Neuronal stem cell (in vitro differentiated cells): ENCODE results near the gene FCMR.

ENCODE experiments used
- DNase-seq: peaks from one replicate; pipeline ENCODE4 v3.0.0-alpha.2; 2013; ENCODE audit warnings: low spot score
- H2AFZ ChIP-seq: one replicate; pipeline ENCODE4 v1.6.1; 2013; ENCODE audit warnings: mild to moderate bottlenecking, low read length, inconsistent platforms
- H2AK5ac ChIP-seq: 2 replicates; pipeline ENCODE4 v1.6.1; 2013; ENCODE audit warnings: low read depth, mild to moderate bottlenecking, inconsistent platforms, low read length, moderate library complexity, mixed read lengths
- H2BK120ac ChIP-seq: 2 replicates; pipeline ENCODE4 v1.6.1; 2013; ENCODE audit warnings: low read depth, mild to moderate bottlenecking, inconsistent platforms, low read length, moderate library complexity, mixed read lengths
- H2BK12ac ChIP-seq: one replicate; pipeline ENCODE4 v1.6.1; 2013; ENCODE audit warnings: low read length, inconsistent platforms
- H2BK15ac ChIP-seq: 2 replicates; pipeline ENCODE4 v1.6.1; 2013; ENCODE audit warnings: mild to moderate bottlenecking, low read length, inconsistent platforms, mixed read lengths
- H2BK5ac ChIP-seq: one replicate; pipeline ENCODE4 v1.6.1; 2013; ENCODE audit warnings: inconsistent platforms, mild to moderate bottlenecking, low read length, moderate library complexity
- H3K14ac ChIP-seq: one replicate; pipeline ENCODE4 v1.6.1; 2013; ENCODE audit warnings: low read length, inconsistent platforms
- H3K18ac ChIP-seq: 2 replicates; pipeline ENCODE4 v1.6.1; 2013; ENCODE audit warnings: low read length, inconsistent platforms
- H3K23ac ChIP-seq: 2 replicates; pipeline ENCODE4 v1.6.1; 2013; ENCODE audit warnings: low read depth, mild to moderate bottlenecking, mixed read lengths, low read length, inconsistent platforms; ENCODE audit not compliant: poor library complexity
- H3K27ac ChIP-seq: replicated peaks from 3 replicates; pipeline ENCODE4 v1.5.1; 2013; ENCODE audit warnings: low read length, inconsistent platforms
- H3K27me3 ChIP-seq, 3 experiments: 2 replicates each; pipeline ENCODE4 v1.6.1; 2013; ENCODE audit warnings: low read length in 3 of 3, mild to moderate bottlenecking in 2 of 3, inconsistent platforms in 1 of 3, low read depth in 1 of 3, mixed read lengths in 1 of 3, moderate library complexity in 1 of 3; ENCODE audit not compliant: control insufficient read depth in 3 of 3, insufficient read depth in 3 of 3
- H3K36me3 ChIP-seq, 2 donors: replicated peaks in 1 of 2; 2 replicates each; pipeline ENCODE4 v1.6.1; 2013; ENCODE audit warnings: low read length in 2 of 2; ENCODE audit not compliant: control insufficient read depth in 2 of 2, insufficient read depth in 2 of 2
- H3K4ac ChIP-seq: 2 replicates; pipeline ENCODE4 v1.6.1; 2013; ENCODE audit warnings: inconsistent platforms, mild to moderate bottlenecking, low read length, moderate library complexity
- H3K4me1 ChIP-seq, 2 donors: 1 replicate in 1 of 2; 2 replicates in 1 of 2; pipeline ENCODE4 v1.6.1; 2013; ENCODE audit warnings: low read length in 2 of 2, low read depth in 1 of 2; ENCODE audit not compliant: control insufficient read depth in 2 of 2, insufficient read depth in 1 of 2
- H3K4me2 ChIP-seq: one replicate; pipeline ENCODE4 v1.6.1; 2013; ENCODE audit warnings: mild to moderate bottlenecking, low read length, inconsistent platforms; ENCODE audit not compliant: insufficient read depth, poor library complexity, severe bottlenecking
- H3K4me3 ChIP-seq, 2 donors: 2 replicates each; pipeline ENCODE4 v1.5.1; 2013; ENCODE audit warnings: low read length in 2 of 2, mild to moderate bottlenecking in 2 of 2, inconsistent platforms in 1 of 2, moderate library complexity in 1 of 2
- H3K79me1 ChIP-seq: one replicate; pipeline ENCODE4 v1.6.1; 2013; ENCODE audit warnings: low read depth, mild to moderate bottlenecking, inconsistent platforms, low read length, moderate library complexity
- H3K9ac ChIP-seq: one replicate; pipeline ENCODE4 v1.6.1; 2013; ENCODE audit warnings: mild to moderate bottlenecking, low read depth, low read length, inconsistent platforms; ENCODE audit not compliant: poor library complexity
- H3K9me3 ChIP-seq, 2 donors: replicated peaks in 1 of 2; 2 replicates each; pipeline versions ENCODE3 to v1.6.1; 2013; ENCODE audit warnings: low read length in 2 of 2, mild to moderate bottlenecking in 2 of 2, inconsistent platforms in 1 of 2, low read depth in 1 of 2, mixed read lengths in 1 of 2, moderate library complexity in 1 of 2; ENCODE audit not compliant: control insufficient read depth in 2 of 2, insufficient read depth in 1 of 2
- H4K8ac ChIP-seq: one replicate; pipeline ENCODE4 v1.6.1; 2013; ENCODE audit warnings: low read depth, mild to moderate bottlenecking, inconsistent platforms, low read length, moderate library complexity
- H4K91ac ChIP-seq: one replicate; pipeline ENCODE4 v1.6.1; 2013; ENCODE audit warnings: low read length, low read depth, mild to moderate bottlenecking, inconsistent platforms; ENCODE audit not compliant: poor library complexity
- WGBS, 2 donors: extraction: QIAGEN DNeasy Blood & Tissue Kit; methylation state at CpG; one replicate each; pipeline ENCODE4 v1.1.7; 2013; ENCODE audit warnings: missing lambda C conversion rate in 2 of 2, mixed read lengths in 1 of 2; ENCODE audit not compliant: insufficient read length in 2 of 2, insufficient replicate concordance in 1 of 2; ENCODE audit errors: extremely low coverage in 2 of 2; 5-methylcytosine and 5-hydroxymethylcytosine counted together

FCMR gene

DNA sequence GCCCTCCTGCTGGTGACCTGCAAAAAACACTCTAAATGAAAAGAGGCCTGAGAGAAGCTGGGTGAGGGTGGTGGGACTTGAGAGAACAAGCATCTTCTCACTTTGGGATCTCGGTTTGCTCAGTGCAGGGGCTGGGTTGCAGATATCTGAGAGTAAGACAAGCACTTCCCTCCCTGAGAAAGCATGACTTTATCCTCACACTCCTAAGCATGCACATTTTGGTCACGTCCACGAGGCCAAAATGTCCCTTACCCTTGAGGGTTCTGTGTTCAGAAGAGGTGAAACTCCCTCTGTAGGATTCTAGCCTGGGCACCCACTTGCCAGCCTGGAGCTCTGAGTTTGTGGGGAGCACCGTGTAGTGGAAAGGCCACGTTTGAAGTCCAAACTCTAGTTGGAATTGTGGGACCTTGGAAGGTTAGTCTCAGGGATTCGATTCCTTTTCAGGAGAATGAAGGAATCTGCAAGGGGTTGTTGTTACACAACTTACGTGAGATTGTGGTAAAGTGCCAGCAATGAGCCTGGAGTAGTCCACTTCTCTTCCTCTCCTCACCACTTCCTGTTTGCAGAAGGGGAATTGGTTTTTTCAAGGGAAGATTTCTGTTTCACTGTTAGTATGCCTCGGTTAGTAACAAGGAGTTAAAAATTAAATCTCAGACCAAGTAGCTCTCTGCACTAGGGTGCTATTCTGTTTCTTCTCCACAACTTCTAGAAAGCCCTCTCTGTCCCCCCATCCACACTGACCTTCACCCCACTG lies 45.5 kb upstream of the FCMR start:
- Histone ChIP-seq H3K18ac (no peak overlapping the region), H3K4me3 (no peak overlapping the region), H3K4ac (no peak overlapping the region), H3K23ac (no peak overlapping the region), H3K79me1 (no peaks in the 10 kb centered on the region), H2BK12ac (no peak overlapping the region), H2AK5ac (no peak overlapping the region), H2BK120ac (no peak overlapping the region), H3K27me3 (peaks cover 0 to 7% (median 0%) of the 10 kb centered on the region in 3 experiments), H3K27ac (no peak overlapping the region), H2BK15ac (no peak overlapping the region), H4K91ac (no peak overlapping the region), H3K4me1 (no peaks in the 10 kb centered on the region), H4K8ac (no peak overlapping the region), H3K14ac (no peak overlapping the region), H2BK5ac (no peak overlapping the region), H3K9ac (no peak overlapping the region), H2AFZ (no peak overlapping the region), H3K4me2 (no peak overlapping the region), H3K9me3 (no peaks in the 10 kb centered on the region), H3K36me3 (no peaks in the 10 kb centered on the region)
- DNase-seq: no peak
- no CpG with 5 or more reads among the region's 8 CpGs for WGBS, 2 donors

DNA sequence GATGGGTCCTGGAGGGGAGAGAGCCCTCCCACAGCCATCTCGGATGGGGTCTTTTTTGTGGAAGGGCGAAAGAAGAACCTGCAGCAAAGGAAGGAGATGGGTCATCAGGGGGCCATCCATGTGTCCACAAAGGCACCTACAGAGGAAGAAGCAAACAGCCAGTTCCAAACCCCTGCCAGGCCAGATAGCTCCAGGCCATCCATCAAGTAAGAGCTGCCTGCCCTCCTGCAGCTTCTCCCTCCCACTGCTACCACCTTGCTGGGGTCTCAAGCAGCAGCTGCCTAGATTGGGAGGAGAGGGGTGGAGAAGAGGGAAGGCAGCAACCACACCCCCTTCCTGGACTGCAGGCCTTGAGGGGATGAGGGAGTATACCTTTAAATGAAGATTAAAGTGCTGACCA lies 44.0 kb upstream of the FCMR start:
- Histone ChIP-seq H3K4me1 (no peaks in the 10 kb centered on the region), H3K27me3 (peaks cover 0 to 3% (median 0%) of the 10 kb centered on the region in 3 experiments), H2BK5ac (no peak overlapping the region), H4K91ac (no peak overlapping the region), H3K4me2 (no peak overlapping the region), H3K9me3 (no peaks in the 10 kb centered on the region), H3K9ac (no peak overlapping the region), H3K23ac (no peak overlapping the region), H3K14ac (no peak overlapping the region), H3K27ac (no peak overlapping the region), H2AK5ac (no peak overlapping the region), H3K36me3 (no peaks in the 10 kb centered on the region), H2BK15ac (no peak overlapping the region), H3K4ac (no peak overlapping the region), H2AFZ (no peak overlapping the region), H4K8ac (no peak overlapping the region), H2BK120ac (no peak overlapping the region), H3K79me1 (no peaks in the 10 kb centered on the region), H3K18ac (no peak overlapping the region), H3K4me3 (no peak overlapping the region), H2BK12ac (no peak overlapping the region)
- no peak for DNase-seq
- no CpG with 5 or more reads among the region's 2 CpGs for WGBS, 2 donors

DNA sequence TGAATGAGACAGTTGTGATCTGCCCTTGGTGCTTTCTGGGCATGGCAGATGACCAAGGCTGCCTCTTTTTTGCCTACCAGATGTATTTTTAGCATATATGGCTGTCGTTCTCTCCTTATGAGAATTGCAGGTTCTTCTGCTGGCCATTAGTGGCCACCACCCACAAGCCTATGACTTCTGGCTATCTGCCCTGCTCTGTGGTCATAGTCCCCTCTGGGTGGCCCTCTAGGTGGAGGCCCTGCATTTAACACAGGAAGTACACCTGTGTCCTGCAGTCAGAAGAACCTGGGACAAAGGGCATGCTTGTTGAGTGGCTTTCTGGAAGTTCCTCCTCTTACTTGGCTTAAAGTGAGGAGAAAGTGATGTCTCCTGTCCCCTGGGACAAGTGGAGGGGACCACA lies 42.0 kb upstream of the FCMR start:
- Histone ChIP-seq H2BK15ac (no peak overlapping the region), H2AFZ (no peak overlapping the region)
- no CpG with 5 or more reads among the region's 1 CpG for WGBS, 2 donors

DNA sequence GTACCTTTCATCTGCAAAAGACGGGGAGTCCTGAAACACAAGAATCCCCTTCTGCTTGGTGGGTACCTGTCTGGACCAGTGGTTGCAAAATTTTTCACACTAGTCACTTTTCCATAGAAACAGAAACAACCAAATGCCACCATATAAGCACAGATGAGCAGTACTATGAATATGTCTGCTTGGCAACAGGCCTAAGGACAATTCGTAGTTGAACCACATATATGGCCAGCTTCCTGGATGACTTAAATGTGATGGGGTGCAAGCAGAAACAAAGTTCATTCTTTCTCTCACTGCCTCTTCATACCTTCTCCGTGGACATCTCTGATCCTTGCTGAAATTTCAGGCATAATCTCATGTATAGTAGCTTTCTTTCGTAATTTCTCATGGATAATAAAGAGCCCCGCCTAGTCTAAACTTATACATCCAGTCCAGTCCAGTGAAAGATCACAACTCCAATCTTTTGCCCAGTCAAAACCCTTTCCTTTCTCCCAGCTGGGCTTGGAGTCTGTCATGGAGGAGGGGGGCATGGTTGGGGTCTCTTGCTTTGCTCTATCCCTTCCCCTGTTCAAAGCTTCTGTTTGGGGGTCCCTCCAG lies 41.5 kb upstream of the FCMR start:
- H3K27ac ChIP-seq: no peak overlapping the region
- no peak overlapping the region for H2AK5ac ChIP-seq
- H3K14ac ChIP-seq: no peak overlapping the region
- no peak overlapping the region for H2BK5ac ChIP-seq
- WGBS, 2 donors: no CpG with 5 or more reads among the region's 5 CpGs
- no peaks in the 10 kb centered on the region for H3K36me3 ChIP-seq
- no peak overlapping the region for H2BK15ac ChIP-seq
- H3K4me1 ChIP-seq: no peaks in the 10 kb centered on the region
- no peaks in the 10 kb centered on the region for H3K79me1 ChIP-seq
- no peak overlapping the region for H3K9ac ChIP-seq
- no peak overlapping the region for H3K4ac ChIP-seq
- no peaks in the 10 kb centered on the region for H3K9me3 ChIP-seq
- no peak overlapping the region for H3K23ac ChIP-seq
- no peak overlapping the region for H3K4me2 ChIP-seq
- H3K27me3 ChIP-seq: peaks cover 0 to 3% (median 0%) of the 10 kb centered on the region in 3 experiments
- no peak overlapping the region for H2AFZ ChIP-seq
- no peak for DNase-seq
- H2BK12ac ChIP-seq: no peak overlapping the region
- no peak overlapping the region for H4K91ac ChIP-seq
- no peak overlapping the region for H3K4me3 ChIP-seq
- H3K18ac ChIP-seq: no peak overlapping the region
- no peak overlapping the region for H2BK120ac ChIP-seq
- no peak overlapping the region for H4K8ac ChIP-seq

More for the DNA sequence above, 42.0 kb upstream of the FCMR start:
- H2BK12ac ChIP-seq: no peak overlapping the region
- no peak overlapping the region for H2AK5ac ChIP-seq
- peaks cover 0 to 3% (median 0%) of the 10 kb centered on the region in 3 experiments for H3K27me3 ChIP-seq
- no peak for DNase-seq
- H3K4me1 ChIP-seq: no peaks in the 10 kb centered on the region
- H3K9me3 ChIP-seq: no peaks in the 10 kb centered on the region
- no peak overlapping the region for H3K9ac ChIP-seq
- no peak overlapping the region for H4K91ac ChIP-seq
- no peaks in the 10 kb centered on the region for H3K79me1 ChIP-seq
- no peak overlapping the region for H2BK5ac ChIP-seq
- no peak overlapping the region for H3K18ac ChIP-seq
- H4K8ac ChIP-seq: no peak overlapping the region
- no peak overlapping the region for H3K4ac ChIP-seq
- no peak overlapping the region for H3K23ac ChIP-seq
- H3K36me3 ChIP-seq: no peaks in the 10 kb centered on the region
- H2BK120ac ChIP-seq: no peak overlapping the region
- H3K4me3 ChIP-seq: no peak overlapping the region
- H3K14ac ChIP-seq: no peak overlapping the region
- H3K27ac ChIP-seq: no peak overlapping the region
- H3K4me2 ChIP-seq: no peak overlapping the region
